Measurements from ENCODE around the gene GASK1B. TPM values are rescaled to one million over a fixed set of nuclear protein-coding genes. Genes with fewer than 3 reads are reported as not detected.

GASK1B gene
- polyA plus RNA-seq (2013, experiment 1 of 2; ENCODE audit: insufficient read length): 4.5 TPM
- 5.7 TPM for polyA plus RNA-seq (2013, experiment 2 of 2; ENCODE audit: insufficient read length)

DNA sequence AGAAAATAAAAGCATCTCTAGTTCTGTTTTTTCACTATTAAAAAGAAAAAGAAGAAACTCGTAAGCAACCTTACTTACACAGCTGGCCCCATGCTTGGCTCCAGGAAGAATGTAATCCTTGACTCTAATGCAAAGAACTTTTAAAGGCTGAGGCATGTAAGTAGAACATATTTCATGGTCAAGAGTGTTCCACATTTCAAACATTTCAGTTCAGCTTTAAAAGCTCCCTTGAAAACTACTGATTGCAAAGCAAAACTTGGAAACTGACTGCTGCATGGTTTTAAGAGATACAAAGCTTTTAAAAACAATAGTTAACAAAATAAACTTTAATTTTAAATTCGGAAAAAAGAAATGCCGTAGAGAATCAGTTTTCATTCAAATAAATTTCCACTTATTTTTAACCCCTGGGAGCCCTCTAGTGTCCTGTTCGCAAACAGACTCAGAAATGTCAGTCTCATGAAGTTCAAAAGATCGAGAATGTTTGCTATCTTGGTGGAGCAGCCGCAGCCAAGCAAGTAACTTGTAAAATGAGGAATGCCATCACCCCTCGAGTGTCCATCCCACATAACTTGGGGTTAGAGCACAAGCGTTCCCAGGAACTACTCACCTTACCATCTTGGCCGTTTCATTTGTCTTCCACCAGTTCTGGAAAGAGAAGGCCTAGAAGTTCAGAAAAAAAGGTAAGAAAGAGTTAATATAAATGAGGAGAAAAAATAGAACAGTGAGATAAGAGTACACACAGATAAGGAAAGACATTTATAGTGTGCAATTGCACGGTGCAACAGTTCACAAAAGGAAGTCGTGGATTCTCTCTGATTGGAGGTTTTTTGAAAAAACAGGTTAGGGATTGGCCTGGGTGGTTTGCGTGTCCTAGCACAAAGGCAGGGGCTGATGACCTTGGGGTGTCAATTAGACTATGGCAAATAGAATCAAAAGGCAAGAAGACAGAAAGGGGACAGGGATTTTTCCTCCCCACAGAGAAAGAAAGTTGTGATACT is at the start of gene GASK1B:
Gene GASK1B (minus strand): TSS at position 765 of the 998 bp plus-strand sequence. CDS start 1,650 bp downstream, outside the sequence.
- peak; percentile 67 for DNase-seq

DNA sequence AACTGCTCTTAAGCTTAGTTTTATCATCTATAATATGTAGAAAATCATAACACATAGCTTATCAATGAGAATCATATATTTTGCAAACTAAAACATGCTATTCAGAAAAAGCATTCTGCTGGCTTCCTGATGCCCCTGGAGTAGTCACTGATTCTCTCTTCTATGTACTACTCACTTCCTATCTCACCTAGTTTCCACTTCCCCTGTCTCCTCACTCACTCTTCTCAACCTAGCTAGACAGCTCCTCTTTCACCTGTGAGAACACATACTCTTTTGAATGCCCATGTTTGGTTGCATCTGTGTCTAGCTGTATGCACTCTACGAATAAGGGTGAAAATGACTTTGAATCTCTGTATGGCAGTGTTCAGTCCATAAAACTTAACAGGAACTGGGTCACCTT is 46.8 kb upstream of the GASK1B start:
- no peak for DNase-seq

DNA sequence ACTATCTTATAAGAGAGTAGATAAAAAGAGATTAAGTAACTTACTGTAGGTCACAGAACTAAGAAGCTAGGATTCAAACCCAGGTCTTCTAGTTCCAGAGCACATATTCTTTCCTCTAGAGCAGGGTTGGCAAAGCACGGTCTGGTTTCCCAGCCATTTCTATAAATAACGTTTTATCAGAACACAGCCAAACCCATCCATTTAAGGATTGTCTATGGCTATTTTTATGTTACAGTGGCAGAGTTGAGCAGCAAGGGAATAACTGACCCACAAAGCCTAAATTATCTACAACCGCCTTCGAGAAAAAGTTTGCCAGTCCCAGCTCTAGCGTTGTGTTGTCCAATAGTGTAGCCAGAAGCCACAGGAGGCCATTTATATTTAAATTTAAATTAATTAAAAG is 44.9 kb upstream of the GASK1B start:
- no peak for DNase-seq

DNA sequence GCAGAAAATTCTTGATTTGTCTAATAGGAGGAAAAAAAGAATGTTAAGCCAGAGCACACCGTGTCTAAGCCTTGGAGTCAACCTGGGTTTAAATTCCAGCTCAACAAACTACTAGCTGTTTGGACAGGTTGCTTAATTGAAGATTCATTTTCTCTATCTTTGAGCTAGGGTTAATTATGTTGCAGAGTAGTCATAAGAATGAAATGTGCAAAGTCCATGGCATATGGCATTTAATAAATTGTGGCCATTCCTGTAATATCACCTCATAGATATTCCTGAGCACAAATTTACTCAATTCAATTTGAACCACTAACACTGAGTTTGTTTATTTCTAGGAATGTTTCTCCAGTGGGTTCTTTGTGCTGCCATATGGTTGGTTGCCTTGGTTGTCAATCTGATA is 42.0 kb upstream of the GASK1B start:
- DNase-seq: no peak

DNA sequence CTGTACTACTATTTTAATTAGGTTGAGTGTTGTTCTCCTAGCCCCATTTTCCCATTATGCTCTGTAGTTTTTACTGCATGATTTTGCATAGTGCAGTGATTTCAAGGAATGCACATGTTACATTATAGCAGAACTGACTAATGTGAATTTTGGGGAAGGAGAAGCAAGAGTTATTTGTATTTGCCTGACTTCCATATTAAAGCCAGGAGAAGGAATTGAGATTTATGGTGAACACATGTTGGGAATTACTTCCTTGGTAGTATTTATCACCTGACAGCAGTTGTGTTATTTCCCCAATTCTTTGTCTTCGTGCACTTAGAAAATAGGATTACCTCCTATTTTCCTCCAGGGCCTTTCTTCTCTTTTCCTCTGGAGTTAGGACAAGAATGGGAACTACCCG is 40.6 kb upstream of the GASK1B start:
- DNase-seq: no peak

DNA sequence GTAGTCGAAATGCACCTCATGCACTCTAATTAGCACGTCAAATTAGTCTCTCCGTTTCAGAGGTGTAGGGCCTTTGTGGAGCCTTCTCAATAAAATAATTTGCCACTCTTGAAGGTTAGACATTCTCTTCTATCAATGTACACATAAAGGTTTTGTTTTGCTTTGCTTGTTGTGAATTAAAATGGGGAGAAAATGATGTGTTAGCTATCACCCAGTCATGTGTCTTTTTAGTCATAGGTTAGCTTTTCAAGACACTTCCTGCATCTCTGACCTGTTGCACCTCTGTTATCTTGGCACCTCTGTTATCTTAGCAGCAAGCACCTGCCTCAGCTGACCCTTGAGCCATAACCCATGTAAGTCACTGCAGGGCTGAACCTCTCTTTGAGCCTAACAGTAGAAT is 38.4 kb upstream of the GASK1B start:
- no peak for DNase-seq

DNA sequence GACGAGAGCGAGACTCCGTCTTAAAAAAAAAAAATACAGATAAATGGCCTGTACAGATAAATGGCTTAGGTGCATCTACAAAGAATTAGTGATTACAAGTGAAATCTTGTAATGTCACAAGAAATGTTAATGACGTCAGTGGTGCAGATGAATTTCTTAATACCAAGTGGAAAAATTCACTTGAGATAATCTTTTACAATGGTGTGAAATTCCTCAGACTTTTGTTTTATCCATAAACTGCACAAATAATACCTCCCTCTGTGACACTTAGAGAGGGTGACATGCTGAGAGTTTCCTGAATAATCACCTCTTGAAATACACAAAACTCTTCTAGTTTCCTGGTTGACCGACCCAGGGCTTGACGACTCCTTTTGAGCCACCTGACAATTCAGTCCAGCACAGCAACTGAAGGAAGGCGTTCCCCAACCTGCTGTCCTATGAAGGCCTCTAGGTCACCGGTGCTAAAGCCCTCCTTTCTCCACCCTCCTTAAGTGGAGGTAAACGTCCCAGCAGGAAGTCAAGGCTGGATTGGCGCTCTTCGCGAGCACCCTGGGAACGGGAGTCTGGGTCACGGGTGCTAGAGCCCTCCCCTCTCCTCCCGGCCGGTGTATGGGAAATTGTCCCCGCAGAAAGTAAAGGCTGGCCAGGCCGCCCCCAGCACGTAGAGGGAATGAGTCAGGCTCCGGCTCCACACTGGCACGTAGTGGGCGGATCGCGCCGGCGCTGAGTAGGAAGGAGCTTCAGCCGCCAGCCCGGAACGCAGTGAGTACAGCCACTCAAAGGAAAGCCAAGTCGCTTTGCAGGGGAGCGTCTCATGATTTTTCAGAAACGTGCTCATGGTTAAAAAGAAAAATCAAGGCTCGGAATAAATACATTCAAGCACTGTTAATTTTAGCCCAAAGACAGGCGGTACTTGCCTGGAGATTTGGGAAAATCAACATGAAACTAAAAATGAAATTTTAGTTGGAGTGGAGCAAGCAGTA is 37.3 kb upstream of the GASK1B start, which contains the start of gene TMEM144:
Gene TMEM144 (plus strand): TSS at position 662 of the 983 bp plus-strand sequence. CDS start 2,182 bp downstream, outside the sequence.
- DNase-seq: peak; percentile 86

DNA sequence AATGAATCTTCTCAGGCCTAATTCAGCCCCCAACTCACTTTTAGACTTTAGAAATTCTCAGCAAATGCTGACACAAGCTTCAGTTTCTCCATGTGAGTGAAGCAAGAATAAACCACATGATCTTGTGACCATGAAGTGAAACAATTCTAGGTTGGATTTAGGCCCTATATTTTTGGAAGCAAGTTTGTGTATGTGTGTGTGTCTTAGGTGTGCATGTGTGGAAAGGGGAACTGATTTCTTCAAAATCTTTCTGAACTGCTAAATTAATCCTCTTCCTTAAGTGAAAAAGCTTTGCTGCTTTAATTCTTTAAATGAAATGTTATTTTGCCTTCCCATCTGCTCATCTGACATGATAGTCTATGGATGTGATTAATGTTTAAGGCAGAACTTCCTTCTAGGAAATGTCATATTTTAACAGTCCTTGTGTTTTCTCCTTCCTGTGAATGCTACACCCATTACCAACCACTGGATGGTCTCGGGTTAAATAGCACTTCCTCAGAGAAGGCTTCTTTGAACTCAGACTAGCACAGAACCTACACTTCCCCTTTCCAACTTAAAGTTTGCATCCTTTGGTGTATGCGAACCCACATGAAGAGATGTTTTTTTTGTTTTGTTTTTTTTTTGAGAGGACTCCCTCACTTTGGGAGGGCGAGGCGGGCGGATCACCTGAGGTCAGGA is 36.3 kb upstream of the GASK1B start:
- DNase-seq: no peak

DNA sequence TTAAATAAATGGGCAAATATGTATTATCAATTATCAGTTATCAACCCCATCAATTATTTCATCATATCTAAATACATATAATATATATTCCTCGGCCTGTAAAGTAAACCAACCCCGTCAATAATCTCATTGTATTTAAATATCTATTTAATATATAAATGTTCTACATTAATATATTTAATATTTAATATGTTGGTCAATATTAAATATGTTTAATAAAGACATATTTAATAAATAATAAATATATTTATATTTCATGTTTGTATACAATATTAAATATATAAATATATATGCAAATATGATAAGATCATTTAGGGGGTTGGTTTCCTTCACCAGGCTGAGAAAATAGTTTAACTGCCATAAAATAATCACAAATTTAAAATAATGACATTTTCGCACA is 31.1 kb upstream of the GASK1B start:
- no peak for DNase-seq

DNA sequence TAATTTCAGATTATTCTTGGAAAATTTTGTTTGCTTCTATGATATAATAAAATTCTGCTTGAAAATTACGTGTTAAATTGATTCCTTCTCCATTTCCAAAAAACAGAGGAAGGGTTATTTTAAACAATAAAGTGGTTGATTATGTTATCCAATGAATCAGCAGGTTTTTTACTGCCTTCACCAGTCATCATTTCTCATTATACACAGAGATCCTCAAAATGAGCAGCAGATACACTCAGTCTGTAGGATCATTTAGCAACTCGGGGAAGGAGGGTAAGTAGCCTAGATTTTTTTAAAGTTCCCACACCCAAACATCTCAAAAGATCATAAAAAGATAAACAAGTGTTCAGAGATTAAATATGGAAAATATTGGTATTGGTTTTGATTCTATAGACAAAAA is 30.6 kb upstream of the GASK1B start:
- DNase-seq: no peak

DNA sequence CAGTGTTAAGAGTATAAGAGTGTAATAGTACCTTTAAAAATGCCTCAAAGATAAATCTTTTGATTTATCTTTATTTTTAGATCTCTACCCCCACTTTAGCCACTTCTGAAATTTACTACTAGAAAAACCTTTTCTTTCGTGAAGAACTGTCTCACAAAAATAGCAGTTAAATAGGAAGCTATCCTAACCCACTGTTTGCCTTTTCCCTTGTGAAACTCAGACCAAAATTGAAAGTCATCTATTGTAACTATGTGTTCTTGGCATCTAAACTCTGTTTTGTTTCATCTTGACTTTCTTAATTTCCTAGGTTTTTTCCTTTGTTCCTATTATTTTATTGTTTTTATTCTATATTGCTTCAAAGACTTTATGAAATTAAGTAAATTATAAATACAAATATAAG is 29.7 kb upstream of the GASK1B start:
- no peak for DNase-seq

DNA sequence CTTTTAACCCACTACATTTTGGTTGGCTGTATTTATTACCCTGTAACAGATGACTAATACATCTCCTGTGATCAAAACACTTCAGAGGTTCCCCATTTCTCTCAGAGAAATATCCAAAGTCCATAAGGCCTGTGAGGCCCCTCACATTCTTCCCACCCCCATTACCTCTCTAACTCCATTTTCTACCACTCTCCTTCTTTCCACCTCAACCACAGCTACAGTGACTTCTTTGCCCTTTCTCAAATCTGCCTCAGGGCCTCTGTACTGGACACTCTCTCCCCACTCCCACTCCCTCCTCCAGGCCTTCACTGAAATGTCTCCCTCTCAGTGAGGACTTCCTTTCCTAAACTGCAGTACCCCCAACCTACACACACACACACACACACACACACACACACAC is 29.1 kb upstream of the GASK1B start:
- no peak for DNase-seq

DNA sequence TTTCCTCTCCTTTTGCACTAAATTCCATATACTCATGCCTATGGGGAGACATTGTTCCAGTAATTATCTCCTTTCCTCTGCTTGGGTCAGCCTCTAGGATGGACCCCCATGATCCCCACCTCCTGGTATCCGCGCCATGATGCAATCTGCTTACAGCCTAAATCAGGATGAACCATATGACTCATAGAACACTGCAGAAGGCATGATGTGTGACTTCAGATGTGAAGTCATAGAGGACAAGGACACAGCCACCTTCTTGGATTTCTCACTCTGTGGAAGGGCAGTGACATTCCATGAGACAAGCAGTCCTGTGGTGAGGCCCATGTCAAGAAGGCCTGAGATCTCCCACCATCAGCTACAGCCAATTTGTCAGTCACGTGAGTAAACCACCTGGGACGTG is 28.5 kb upstream of the GASK1B start:
- DNase-seq: no peak

DNA sequence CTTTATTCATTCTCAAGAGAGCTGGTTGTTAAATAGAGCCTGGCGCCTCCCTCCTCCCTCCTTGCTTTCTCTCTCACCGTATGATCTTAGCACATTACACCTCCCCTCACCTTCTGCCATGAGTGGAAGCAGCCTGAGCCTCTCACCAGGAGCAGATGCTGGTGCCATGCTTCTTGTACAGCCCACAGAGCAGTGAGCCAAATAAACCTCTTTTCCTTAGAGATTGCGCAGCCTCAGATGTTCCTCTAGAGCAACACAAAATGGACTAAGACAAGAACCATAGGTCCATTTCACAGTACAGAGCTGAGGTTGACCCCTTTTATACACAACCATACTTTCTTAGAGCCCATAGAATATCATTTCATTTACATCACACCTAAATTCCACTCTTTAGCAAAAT is 27.4 kb upstream of the GASK1B start:
- no peak for DNase-seq

DNA sequence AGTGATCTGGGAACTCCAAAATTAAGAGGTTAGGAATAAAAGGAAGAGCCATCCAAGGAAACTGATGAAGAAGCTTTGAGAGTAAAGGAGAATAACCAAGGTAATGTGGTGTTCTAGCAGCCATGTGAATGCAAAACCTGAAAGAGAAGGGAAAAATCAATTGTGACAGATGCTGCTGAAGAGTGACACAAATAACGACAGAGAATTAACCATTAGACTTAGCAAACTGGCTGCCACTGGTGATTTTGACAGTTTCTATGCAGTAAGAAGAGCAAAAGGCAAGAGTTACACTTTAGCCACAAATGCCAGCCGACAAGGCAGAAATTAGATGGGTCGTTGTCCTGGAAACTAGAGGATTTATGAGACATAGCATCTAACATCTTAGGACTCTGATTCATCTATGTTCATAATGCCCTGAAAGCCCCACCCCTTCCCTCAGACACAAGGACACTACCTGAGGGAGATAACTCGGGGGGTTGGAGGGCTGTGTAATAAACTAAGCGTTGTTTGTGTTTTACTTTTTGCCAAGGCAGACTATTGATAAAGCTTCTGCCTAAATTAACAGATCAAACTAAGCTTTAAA is 24.5 kb upstream of the GASK1B start:
- DNase-seq: no peak

DNA sequence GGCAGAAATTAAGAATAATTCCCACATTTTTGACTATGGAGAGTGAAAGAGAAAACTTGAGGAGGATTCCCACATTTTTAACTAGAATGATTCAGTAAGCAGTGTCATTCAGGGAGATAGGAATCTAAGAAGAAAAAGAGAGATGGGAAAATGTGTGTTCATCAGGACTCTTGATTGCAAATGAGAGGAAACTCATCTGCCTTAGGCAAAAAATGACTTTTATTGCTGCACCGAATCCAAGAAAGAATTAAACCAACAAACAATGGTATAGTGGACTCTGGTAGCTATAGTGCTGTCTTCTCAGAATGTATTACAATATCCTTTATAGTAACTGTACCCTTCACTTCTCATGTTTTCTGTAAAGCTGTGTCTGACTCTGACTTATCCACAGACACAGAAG is 22.5 kb upstream of the GASK1B start:
- no peak for DNase-seq

DNA sequence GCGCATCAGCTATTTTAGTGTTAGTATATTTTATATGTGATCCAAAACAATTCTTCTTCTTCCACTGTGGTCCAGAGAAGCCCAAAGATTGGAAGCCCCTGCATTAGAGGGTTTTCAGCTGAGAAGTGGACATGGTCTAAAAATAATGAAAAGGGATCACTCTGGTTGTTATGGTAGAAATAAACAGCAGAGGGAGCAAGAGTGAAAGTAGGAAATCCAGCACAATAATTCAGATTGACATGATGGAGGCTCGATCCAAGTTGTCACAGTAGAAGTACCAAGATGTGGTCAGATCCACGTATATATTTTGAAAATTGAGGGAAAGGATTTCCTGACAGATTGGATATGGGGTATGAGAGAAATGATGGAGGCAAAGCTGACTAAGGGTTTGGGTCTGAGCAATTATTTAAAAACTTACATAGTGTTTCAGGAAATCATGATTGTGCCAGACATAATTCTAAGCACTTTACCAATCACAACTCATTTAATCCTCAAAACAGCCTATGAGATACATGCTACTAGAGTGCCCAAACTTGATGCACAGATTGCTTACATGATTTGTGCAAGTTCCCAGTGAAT is 20.4 kb upstream of the GASK1B start:
- peak; percentile 29 for DNase-seq

DNA sequence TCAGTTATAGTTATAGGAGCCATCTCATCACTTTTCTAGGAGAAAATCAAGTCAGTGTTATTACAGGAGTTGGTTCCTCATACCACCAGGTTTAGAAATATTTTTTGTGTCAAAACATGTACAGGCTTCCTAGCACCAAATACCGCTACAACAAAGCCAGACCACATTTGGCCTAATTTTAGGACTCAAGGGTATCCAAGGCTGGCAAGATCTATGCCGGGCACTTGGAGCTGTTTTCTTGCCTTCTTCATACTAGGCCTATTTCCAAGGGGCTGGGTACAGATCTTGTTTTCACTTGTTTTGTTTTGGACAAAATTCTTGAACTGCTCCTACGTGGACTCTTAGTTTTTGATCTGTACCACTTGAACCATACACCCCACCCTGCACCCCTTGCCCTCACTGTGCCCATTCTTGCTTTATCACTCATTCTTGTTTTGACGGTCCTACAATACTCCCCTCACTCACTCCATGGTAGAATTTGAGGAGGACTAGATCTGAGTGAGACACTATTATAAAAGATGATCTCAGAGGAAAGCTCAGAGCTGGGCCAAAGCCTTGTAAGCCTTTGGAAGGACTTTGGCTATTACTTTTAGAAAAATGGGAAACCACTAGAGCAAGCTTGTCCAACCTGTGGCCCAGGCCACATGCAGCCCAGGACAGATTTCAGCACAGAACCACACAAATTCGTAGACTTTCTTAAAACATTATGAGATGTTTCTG is 19.8 kb upstream of the GASK1B start:
- DNase-seq: no peak

DNA sequence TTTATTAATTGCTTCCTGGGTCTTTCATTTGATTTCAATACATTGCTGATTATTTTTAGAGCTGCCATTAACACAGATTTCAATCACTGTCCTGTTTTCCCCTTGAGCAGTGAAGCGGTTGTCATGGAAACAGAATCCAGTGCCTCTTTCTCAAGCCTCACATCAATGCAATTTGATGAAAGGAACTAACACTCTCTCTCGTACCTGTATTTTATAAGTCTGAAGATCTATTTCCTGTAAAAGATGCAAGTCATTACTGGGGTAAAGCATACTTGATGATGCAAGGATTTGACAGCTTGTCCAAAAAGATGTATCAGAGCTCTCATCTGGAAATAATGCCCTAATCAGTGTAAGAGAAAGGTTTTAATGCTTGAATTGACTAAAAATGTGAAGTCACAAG is 17.9 kb upstream of the GASK1B start:
- no peak for DNase-seq

DNA sequence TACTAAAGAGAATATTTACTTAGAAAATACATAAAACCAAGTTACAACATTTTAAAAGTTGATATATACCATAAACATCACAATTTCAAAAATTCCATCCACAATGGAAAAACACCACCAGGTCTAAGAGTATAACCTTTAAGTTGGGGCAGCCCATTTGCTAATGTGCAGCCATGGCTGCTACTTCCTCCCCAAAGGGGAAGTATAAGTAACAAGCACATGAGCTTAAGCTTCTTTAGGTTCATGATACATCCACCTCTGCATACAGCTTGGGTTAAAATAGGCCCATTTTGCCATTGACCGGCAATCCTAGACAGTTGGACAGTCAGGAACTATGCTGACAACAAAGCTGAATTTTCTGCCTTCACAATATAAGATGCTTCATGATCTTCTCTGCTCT is 16.6 kb upstream of the GASK1B start:
- no peak for DNase-seq

DNA sequence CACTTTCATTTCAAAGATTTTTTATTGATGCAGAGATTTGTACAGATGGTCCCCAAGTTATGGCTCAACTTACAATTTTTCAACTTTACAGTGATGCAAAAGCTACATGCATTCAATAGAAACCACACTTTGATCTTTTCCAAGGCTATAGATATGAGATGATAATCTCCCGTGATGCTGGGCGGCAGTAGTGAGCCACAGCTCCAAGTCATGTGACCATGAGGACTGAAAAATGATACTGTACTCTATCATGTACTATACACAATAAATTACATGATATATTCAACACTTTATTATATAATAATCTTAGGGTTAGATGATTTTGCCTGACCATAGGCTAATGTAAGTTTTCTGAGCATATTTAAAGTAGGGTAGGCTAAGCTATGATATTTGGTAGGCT is 14.0 kb upstream of the GASK1B start:
- DNase-seq: no peak

Data from fibroblast of skin of scalp (primary cell).